GM18867 (cell line): ENCODE measurements around the gene TGM2.

Source experiments
- ATAC-seq: cut with Tn5 transposase; IDR thresholded peaks from one replicate; pipeline ENCODE4 v1.9.1; 2021; ENCODE audit warnings: mild to moderate bottlenecking, moderate library complexity; ENCODE audit not compliant: unreplicated experiment

Gene TGM2

GRCh38 chr20:38146628-38147027 lies 18.4 kb downstream of the TGM2 start:
- ATAC-seq = no peak

DNA sequence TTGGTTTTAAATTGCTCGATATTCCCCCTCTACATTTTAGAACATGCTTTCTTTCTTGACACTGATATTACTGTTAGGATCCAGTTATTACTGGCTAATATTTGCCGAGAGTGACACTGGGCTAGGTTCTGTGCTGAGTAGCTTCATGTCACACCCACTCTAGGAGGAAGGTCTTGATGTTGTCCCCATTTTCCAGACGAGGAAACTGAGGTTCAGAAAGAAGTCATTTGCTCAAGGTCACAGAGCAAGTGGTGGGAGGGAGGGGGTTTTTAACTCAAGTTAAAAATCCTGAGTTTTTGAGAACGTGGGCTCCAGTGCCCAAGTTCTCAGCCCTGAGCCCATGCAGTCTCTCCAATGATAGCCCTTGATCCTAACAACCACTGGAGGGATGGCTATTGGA lies 18.9 kb downstream of the TGM2 start:
- no peak for ATAC-seq

DNA sequence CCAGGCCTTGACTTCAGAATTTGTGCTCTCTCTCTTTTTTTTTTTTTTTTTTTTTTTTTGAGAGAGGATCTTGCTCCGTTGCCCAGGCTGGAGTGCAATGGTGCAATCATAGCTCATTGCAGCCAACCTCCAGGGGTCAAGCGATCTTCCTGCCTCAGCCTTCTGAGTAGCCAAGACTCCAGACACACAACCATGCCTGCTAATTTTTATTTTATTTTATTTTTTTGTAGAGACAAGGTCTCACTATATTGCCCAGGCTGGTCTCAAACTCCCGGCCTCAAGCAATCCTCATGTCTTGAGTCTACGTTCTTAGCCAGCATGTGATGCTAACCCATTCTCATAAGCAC lies 19.4 kb downstream of the TGM2 start:
- ATAC-seq = no peak

DNA sequence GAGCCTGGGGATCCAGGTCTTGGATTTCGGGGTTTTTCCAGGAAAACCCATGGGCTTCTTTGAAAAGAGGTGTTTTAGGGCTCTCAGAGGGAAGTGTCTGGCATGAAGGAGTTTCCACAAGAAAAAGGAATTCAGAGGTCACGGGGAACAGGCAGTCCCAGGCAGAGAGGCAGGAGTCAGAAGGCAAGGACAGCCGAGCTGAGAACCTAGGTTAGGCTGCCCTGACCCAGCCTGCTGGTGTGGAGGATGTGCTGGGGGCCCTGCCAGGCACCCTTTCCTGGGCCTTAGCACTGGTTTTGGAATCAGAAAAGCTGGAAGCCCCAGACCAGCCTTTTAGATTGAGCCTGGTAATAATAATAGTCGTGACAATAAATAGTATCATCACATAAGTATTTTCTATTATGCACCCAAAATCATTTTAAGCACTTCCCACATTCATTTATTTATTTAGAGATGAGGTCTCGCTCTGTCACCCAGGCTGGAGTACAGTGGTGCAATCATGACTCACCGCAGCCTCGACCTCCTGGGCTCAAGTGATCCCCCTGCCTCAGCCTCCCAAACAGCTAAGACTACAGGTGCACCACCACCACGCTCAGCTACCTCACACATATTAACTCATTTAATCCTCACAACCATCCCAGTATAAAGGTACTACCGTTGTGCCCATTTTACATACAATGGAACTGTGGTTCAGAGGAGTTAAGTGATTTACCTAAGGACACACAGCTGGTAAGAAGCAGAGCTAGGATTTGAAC lies 19.9 kb downstream of the TGM2 start:
- no peak for ATAC-seq

DNA sequence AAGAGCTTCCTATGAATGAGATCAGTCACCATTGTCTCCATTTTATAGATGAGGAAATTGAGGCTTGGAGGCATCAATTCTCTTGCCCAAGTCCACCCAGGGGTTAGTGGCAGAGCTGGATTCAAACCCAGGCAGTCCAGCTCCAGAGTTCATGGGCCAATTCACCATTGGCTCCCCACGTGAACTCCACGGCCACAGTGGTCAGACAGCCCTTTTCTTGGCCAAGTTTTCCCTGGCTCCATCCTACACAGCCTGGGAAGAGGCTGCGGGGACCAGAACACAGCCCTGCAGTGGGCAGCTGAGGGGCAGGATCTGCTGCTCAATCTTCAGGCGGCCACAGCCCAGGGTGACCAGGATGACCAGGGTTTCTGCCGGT lies 20.5 kb downstream of the TGM2 start:
- no peak for ATAC-seq

- ATAC-seq = no peak
Measured at GRCh38 chr20:38143646-38144554, 21.2 kb downstream of the TGM2 start.

GRCh38 chr20:38143238-38143645 lies 21.8 kb downstream of the TGM2 start:
- ATAC-seq = no peak

DNA sequence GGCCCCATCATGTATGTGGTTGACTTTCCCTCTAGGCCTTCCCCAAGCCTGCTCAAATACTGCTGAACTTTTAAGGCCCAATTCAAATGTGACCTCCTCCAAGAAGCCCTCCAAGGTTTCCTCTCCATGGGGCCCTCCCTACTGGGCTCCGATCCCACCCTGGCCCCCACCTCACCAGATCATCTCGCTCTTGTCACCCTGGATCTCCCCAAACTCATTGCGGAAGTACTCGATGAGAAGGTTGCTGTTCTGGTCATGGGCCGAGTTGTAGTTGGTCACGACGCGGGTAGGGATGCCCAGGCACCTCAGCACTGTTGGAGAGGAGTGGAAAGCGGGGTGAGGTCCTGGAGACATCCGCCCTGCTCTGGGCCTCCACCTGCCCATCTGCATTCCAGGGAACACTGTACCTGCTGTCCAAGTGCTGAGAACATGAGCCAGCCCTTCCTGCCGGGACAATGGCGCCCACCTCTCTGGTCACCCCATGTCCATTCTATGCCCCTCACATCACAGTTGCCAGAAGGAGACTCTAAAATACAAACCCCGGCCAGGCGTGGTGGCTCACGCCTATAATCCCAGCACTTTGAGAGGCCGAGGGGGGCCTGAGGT lies 23.1 kb downstream of the TGM2 start:
- no peak for ATAC-seq

DNA sequence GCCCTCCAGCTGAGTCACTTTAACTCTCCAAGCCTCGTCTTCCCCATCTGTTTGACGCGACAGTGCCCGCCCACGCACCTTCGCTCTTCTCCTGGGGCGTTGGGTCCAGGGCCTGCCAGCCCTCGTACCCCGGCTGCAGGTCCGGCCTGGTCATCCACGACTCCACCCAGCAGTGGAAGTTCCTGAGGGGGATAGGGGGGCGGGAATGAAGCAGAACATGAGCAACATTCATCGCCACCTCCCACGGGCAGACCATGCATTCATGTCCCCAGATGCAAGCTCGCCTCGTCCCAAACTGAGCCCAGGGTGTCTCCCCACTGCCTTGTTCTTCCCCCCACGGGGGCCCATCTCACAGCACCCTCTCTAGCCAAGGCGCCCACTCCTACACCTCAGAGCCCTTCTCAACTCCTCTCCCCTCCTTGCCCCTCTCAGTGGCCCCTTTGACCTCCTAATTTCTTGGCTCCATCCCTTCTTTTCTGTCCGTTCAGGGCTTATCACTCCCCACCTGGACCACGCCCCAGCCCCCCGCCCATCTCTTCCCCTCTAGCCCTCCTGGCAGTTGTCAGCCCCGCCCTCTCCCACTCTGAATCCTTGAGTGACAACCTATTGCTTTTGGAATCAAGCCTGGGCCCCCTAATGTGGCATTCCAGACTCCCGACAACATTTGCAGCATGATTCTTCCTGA lies 23.7 kb downstream of the TGM2 start:
- ATAC-seq = no peak

DNA sequence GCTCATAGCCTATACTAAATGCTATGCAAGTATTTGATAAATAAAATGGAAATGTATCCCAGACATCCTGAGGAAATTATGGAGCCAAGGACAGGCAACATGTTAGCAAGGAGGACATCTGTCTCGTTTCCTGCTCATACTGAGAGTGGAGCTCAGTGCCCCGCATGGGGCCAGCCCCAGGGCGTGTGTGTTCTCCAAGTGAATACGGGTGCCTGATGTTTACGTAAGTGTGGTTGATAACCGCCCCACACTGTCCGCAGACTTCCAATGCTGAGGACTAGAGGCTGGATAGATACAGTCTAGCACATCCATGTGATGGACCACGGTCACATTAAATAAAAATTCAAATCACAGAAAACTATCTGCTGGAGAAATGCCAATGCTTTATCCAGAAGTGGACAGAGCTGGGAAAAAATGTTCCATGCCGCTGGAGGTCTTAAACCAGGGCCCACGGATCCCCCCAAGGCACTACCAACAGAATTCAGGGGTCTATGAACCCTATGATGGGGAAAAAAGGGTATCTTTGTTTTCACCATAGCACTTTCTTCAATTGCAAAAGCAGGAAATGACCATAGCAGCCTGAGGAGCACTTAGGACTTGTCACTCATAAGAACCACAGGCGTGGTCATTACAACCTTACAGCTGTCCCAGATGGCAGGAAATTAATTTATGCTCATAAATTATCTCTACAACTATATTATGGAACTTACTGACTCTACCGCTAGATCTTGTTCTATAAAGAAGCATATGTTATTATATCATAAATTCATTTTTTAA lies 24.9 kb downstream of the TGM2 start:
- no peak for ATAC-seq

DNA sequence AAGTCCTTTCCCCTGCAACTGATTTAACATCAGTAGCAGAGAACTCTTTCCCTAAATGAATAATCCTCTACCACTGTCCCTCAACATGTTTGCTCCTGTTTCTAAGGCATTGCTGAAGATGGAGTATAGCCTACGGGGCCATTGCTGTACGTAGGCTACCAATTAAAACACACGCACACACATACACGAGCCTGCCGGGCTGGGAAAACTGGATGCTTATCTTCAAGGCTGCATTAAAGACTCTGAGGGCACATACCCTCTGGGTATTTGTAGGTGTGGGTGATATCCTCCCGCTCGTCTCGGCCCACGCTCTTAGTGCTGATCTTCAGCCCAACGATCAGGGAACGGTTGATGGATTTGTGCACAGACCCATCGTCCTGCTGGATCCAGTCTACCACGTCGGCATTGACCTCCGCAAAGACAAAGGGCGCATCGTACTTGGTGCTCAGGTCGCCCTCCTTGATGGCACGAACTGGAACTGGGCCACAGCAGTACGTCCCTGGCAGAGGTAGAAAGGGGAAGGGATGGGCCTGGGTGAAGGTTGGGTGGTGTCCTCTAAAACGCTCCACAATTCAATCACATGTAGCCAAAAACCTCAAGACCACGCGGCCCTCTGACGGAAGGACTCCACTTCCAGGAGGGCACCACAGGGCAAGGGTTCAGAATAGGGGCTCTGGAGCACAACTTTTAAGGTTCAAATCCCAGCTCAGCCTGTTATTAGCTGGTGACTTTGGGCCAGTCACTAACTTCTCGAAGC lies 25.7 kb downstream of the TGM2 start:
- no peak for ATAC-seq

GRCh38 chr20:38138086-38138778 lies 26.8 kb downstream of the TGM2 start:
- no peak for ATAC-seq

GRCh38 chr20:38137441-38138037 lies 27.5 kb downstream of the TGM2 start:
- no peak for ATAC-seq

DNA sequence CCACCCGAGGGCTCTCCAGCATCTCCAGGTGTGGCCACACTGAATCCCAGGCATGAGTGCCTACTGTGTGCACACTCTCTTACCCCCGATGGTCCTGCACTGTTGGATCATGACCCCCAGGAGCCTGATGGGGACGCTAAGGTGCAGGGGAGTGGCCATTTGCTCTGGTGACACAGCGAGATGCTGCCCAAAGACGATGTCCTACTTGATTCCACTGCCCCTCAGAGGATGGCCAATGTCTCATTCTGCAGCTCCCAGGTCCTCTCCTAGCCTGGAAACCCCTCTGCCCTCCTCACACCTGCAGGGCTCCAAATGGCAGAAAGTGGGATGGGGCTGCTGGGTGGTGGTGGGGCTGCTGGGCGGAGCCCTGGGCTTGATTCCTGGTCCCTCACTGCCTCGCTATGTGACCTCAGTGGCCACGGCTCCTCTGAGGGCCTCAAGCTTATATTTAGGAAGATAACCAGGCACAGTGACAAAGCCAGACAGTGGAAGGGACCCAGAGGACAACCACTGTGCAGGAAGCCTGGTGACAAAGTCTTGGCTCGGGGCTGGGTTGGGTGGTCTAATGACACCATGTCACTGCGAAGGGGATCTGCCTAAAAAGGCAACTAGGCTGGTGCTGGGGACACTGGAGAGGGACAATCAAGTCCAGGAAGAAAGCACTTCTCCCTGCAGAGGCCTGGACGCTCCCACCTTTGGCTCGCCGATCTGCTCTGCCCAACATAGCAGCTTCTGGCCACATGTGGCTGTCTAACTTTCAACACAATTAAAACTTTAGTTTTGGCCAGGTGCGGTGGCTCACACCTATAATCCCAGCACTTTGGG lies 28.4 kb downstream of the TGM2 start:
- no peak for ATAC-seq

- no peak for ATAC-seq
Measured at GRCh38 chr20:38135651-38136420, 29.2 kb downstream of the TGM2 start.

- no peak for ATAC-seq
Measured at GRCh38 chr20:38135271-38135650, 29.8 kb downstream of the TGM2 start.
